GM12864 (cell line): ENCODE data around the gene SLC9C2.
"Not testable (repeated sequence)": the region's sequence is repeated elsewhere in the genome, so short reads cannot be mapped to it uniquely, and the experiment has no call there.

Source experiments
- DNase-seq: peaks from one replicate; pipeline ENCODE4 v3.0.0-alpha.2; 2011; ENCODE audit warnings: low read depth
- H3K4me3 ChIP-seq: 2 replicates; pipeline ENCODE4 v1.5.1; 2011; ENCODE audit warnings: mild to moderate bottlenecking, low read depth, low read length, control low read depth
- CTCF ChIP-seq: IDR thresholded peaks from 2 replicates; pipeline ENCODE4 v1.5.1; 2011; ENCODE audit warnings: low read depth, mild to moderate bottlenecking, moderate library complexity, low read length, control low read depth, inconsistent platforms; ENCODE audit errors: missing control alignments

SLC9C2 gene

GRCh38 chr1:173572201-173572873 lies 30.5 kb downstream of the SLC9C2 start:
- TF ChIP-seq CTCF: no peak
- no peak overlapping the region for H3K4me3 ChIP-seq

DNA sequence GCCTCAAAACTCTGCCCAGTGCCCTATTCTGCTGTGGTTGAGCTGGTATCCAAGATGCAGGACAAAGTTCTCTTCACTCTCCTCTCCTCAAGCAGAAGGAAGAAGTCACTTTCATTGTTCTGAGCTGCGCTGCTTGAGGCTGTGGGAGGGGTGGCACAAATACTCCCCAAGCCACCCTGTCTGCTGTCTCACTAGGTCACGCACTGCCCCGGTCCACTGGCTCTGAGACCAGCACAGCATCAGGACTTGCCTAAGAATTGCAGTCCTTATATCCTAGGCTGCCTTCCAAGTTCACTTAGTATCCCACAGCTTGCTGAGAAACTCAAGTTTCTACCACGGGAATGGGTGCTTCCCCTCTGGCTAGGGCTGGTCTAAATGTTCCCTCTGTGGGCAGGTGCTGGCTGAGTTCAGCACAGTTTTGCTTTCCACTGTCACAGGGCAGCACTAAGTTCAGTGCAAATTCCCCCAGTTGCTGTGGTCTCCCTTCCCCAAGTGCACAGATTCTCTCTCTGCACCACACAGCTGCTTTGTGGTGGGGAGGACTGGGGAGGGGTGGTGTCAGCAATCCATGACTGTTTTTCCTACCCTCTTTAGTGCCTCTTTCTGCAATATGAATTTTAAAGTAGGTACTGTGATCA lies 32.4 kb downstream of the SLC9C2 start:
- no peak for TF ChIP-seq CTCF
- DNase-seq: no peak

More at GRCh38 chr1:173572201-173572873, 30.5 kb downstream of the SLC9C2 start:
- no peak for DNase-seq

GRCh38 chr1:173568483-173568882 lies 34.4 kb downstream of the SLC9C2 start:
- H3K4me3 ChIP-seq: no peak overlapping the region
- DNase-seq: no peak
- TF ChIP-seq CTCF: no peak

More for the DNA sequence above, 32.4 kb downstream of the SLC9C2 start:
- H3K4me3 ChIP-seq: no peak overlapping the region

GRCh38 chr1:173563846-173564245 lies 39.0 kb downstream of the SLC9C2 start:
- not testable (repeated sequence) for DNase-seq, H3K4me3 ChIP-seq

DNA sequence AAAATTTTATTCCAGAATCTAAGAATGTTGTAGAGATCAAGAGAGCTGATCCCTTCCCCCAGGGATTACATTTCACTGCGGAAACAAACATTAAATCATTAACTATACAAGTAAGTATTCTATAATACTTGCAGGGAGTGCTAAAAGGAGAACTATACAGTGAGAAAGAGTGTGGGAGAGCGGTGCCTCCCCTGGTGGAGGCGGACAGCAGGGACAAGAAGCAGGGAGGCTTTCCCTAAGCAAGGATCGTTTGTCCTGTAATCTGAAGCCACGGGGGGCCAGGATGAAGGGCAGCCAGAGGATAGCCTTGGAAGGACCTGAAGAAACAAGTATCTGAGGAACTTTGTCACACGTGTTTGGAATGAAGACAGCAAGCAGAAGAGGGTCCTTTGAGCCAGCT lies 40.1 kb downstream of the SLC9C2 start:
- DNase-seq: no peak
- no peak for TF ChIP-seq CTCF
- no peak overlapping the region for H3K4me3 ChIP-seq

- no peak overlapping the region for H3K4me3 ChIP-seq
- DNase-seq: no peak
- no peak for TF ChIP-seq CTCF
Observed at GRCh38 chr1:173561263-173561662, 41.6 kb downstream of the SLC9C2 start.

DNA sequence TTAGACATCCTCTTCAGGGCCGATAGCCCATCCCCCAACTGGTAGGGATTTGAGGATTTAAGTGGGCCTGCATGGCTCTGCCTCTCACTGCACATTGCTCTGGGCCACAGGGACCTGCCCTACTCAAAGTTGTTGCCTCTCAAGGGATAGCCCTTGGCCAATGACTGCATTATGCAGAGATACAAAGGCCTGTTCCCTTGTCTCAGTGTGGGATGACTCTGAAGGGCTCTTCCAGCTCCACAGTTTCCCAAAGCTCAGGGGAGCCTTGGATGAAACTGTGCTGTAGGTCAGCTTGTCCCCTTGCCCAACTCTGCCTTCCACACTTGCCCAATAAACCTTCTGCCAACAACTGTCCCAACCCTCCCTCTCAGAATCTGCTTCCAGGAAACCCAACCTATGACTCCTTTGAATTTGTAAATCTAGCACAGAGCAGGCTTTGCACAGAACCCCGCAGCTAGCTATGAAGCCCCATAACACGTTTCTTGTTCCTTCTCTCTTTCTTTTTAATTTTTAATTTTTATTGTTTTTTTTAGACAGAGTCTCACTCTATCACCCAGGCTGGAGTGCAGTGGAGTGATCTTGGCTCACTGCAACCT lies 42.5 kb downstream of the SLC9C2 start:
- DNase-seq: no peak
- TF ChIP-seq CTCF: no peak
- H3K4me3 ChIP-seq: no peak overlapping the region
